ENCODE data around the gene APOB. TPM values are rescaled to one million over a fixed set of nuclear protein-coding genes. Genes with fewer than 3 reads are reported as not detected.

The APOB gene
- total and polyA plus RNA-seq, 2 of the 13 experiments (the other 11 are each of a cell fraction or from before 2014, with no cell fraction given), result 1,569 to 2,515 TPM

GRCh38 chr2:21042708-21042957 lies 1.2 kb downstream of the APOB start:
- intact Hi-C loops (cut with micrococcal nuclease; ENCODE audit: unreplicated experiment), result no loop called here
- Histone ChIP-seq H3K9me3 (ENCODE audit: low read length) (no peaks in the 10 kb centered on the region), H3K4me2 (ENCODE audit: low read depth, low read length) (peak overlapping the region; percentile 93), H3K4me1 (ENCODE audit: insufficient read depth, low read length) (peaks cover 76% of the 10 kb centered on the region), H4K20me1 (ENCODE audit: insufficient read depth, low read length) (peaks cover 57% of the 10 kb centered on the region), H3K27ac (ENCODE audit: extremely low read length, insufficient read depth, low read length) (peak overlapping the region; percentile 99), H2AFZ (ENCODE audit: low read length) (no peak overlapping the region), H3K9ac (ENCODE audit: insufficient read depth, low read depth, low read length) (peak overlapping the region; percentile 98), H3K27me3 (ENCODE audit: control insufficient read depth in 1 of 2, insufficient read depth in 2 of 2, low read length in 2 of 2) (no peaks in the 10 kb centered on the region; a peak in 1 of 5 replicates), H3K36me3 (replicated peaks in 1 of 2; ENCODE audit: control insufficient read depth in 1 of 2, insufficient read depth in 2 of 2, low read length in 2 of 2) (peaks cover 27 to 54% of the 10 kb centered on the region in 2 experiments), H3K79me2 (ENCODE audit: insufficient read depth, low read length) (peaks cover 75% of the 10 kb centered on the region), H3K4me3 (replicated peaks in 1 of 3; ENCODE audit: insufficient read depth in 1 of 3, low read depth in 2 of 3, low read length in 3 of 3) (peak overlapping the region; percentile 88 to 96 (median 91))
- no TSS peak for BruUV-seq (replicated peaks)
- no peak for ATAC-seq
- ChIA-PET POLR2A (interaction anchor here (0.8 to 13.2 kb wide), 21 partner anchors 10 to 123 kb away, joined by 3 to 317 read pairs (median 7); partner anchors contain the start of gene TDRD15), CTCF (ENCODE audit: low intra/inter-chr PET ratio, low total read pairs) (interaction anchor here (1.4 to 4.7 kb wide), 4 partner anchors 14 to 123 kb away, joined by 6 to 92 read pairs (median 14); no protein-coding TSS in a partner anchor)
- under 1% methylated on average over 5 of the region's 5 CpGs for WGBS (ENCODE audit: low lambda C conversion rate)
- DNase-seq (ENCODE audit: low spot score), result no peak
- FAIRE-seq, result no peak
- in situ Hi-C loops (cut with HindIII; ENCODE audit: extremely low pct_ligation_motif_present, low pct_unique_long_range_greater_than_20kb), result loop anchor here (5.0 kb wide), 1 partner anchor 75 kb away; no protein-coding TSS in a partner anchor
- no peak for TF ChIP-seq ZNF747 (CRISPR knock-in tag; IDR thresholded peaks at IDR 0.05; ENCODE audit: borderline replicate concordance)
- TF ChIP-seq BATF2 (CRISPR knock-in tag; IDR thresholded peaks at IDR 0.05), result no peak; the same call in 1 of the 2 replicates
- no peak for TF ChIP-seq ZNF292 (CRISPR knock-in tag; IDR thresholded peaks at IDR 0.05; ENCODE audit: borderline replicate concordance, low read depth)
- TF ChIP-seq ZNF674 (CRISPR knock-in tag; IDR thresholded peaks at IDR 0.05; ENCODE audit: low read depth), result peak; percentile 86
- peak; percentile 80 for TF ChIP-seq ARID2 (CRISPR knock-in tag; IDR thresholded peaks at IDR 0.05; ENCODE audit: borderline replicate concordance)
- no peak for TF ChIP-seq ZNF720 (CRISPR knock-in tag; IDR thresholded peaks at IDR 0.05)
- no peak for TF ChIP-seq ZBTB26 (CRISPR knock-in tag; IDR thresholded peaks at IDR 0.05; ENCODE audit: borderline replicate concordance)
- TF ChIP-seq HMG20A (CRISPR knock-in tag; IDR thresholded peaks at IDR 0.05; ENCODE audit: borderline replicate concordance), result no peak
- no peak for TF ChIP-seq PPARG (CRISPR knock-in tag; conservative IDR thresholded peaks at IDR 0.05)
- no peak for TF ChIP-seq SMAD1 (CRISPR knock-in tag; IDR thresholded peaks at IDR 0.05; ENCODE audit: borderline replicate concordance, low read depth)
- 0 out of 2 replicates have a peak, but pooled peaks have one; percentile 46 for TF ChIP-seq ZSCAN12 (CRISPR knock-in tag; IDR thresholded peaks at IDR 0.05)
- TF ChIP-seq ZNF564 (CRISPR knock-in tag; IDR thresholded peaks at IDR 0.05), result no peak
- 0 out of 2 replicates have a peak, but pooled peaks have one; percentile 12 for TF ChIP-seq DMAP1 (CRISPR knock-in tag; IDR thresholded peaks at IDR 0.05)
- TF ChIP-seq GLMP (CRISPR knock-in tag; IDR thresholded peaks at IDR 0.05; ENCODE audit: borderline replicate concordance), result 0 out of 2 replicates have a peak, but pooled peaks have one; percentile 36
- TF ChIP-seq HOXA7 (CRISPR knock-in tag; IDR thresholded peaks at IDR 0.05), result peak; percentile 52; the same call in 1 of the 2 replicates
- peak; percentile 91 for TF ChIP-seq ELF4 (CRISPR knock-in tag; IDR thresholded peaks at IDR 0.05; ENCODE audit: borderline replicate concordance)
- TF ChIP-seq MXI1 (IDR thresholded peaks at IDR 0.05; ENCODE audit: borderline replicate concordance, low read depth, low read length), result no peak
- TF ChIP-seq GABPA (IDR thresholded peaks at IDR 0.05; ENCODE audit: low read depth, low read length), result no peak
- TF ChIP-seq GABPA (CRISPR knock-in tag; IDR thresholded peaks at IDR 0.05; ENCODE audit: low read depth), result no peak
- 0 out of 2 replicates have a peak, but pooled peaks have one; percentile 0 for TF ChIP-seq TMF1 (CRISPR knock-in tag; IDR thresholded peaks at IDR 0.05; ENCODE audit: low read depth)
- TF ChIP-seq USF2 (IDR thresholded peaks at IDR 0.05; ENCODE audit: low read depth, low read length), result no peak
- 0 out of 2 replicates have a peak, but pooled peaks have one; percentile 15 for TF ChIP-seq USF2 (CRISPR knock-in tag; IDR thresholded peaks at IDR 0.05; ENCODE audit: borderline replicate concordance)

Data from HepG2 (cell line).